Hepatocyte (in vitro differentiated cells): ENCODE results near the gene RASEF. TPM values are rescaled to one million over a fixed set of nuclear protein-coding genes. Genes with fewer than 3 reads are reported as not detected.

Experiments used
- DNase-seq: peaks from one replicate; pipeline ENCODE4 v3.0.0-alpha.2; 2016; ENCODE audit warnings: low spot score
- H2AFZ ChIP-seq: fragments of 200-600 bp; sonication (generic); 2 replicates; pipeline ENCODE4 v1.6.0; 2016; ENCODE audit warnings: antibody characterized with exemption, mild to moderate bottlenecking
- H3K27ac ChIP-seq: fragments of 200-600 bp; sonication (generic); 2 replicates; pipeline ENCODE4 v1.5.1; 2016; ENCODE audit warnings: mild to moderate bottlenecking
- H3K27me3 ChIP-seq: fragments of 200-600 bp; sonication (generic); 2 replicates; pipeline ENCODE4 v1.6.1; 2016
- H3K36me3 ChIP-seq: fragments of 200-600 bp; sonication (generic); replicated peaks from 2 replicates; pipeline ENCODE4 v1.5.1; 2016; ENCODE audit warnings: low read depth; ENCODE audit not compliant: insufficient read depth
- H3K4me1 ChIP-seq: fragments of 200-600 bp; sonication (generic); 2 replicates; pipeline ENCODE4 v1.5.1; 2016; ENCODE audit warnings: mild to moderate bottlenecking, moderate library complexity; ENCODE audit not compliant: insufficient read depth
- H3K4me2 ChIP-seq: fragments of 200-600 bp; sonication (generic); 2 replicates; pipeline ENCODE4 v1.6.0; 2016
- H3K4me3 ChIP-seq: fragments of 200-600 bp; sonication (generic); 2 replicates; pipeline ENCODE4 v1.5.1; 2016; ENCODE audit warnings: mild to moderate bottlenecking
- H3K79me2 ChIP-seq: fragments of 200-600 bp; sonication (generic); 2 replicates; pipeline ENCODE4 v1.6.0; 2017; ENCODE audit warnings: mild to moderate bottlenecking
- H3K9me2 ChIP-seq: fragments of 200-600 bp; sonication (generic); replicated peaks from 2 replicates; pipeline ENCODE4 v1.6.0; 2017; ENCODE audit warnings: mild to moderate bottlenecking; ENCODE audit not compliant: insufficient read depth
- H3K9me3 ChIP-seq: fragments of 200-600 bp; sonication (generic); 2 replicates; pipeline ENCODE4 v1.5.1; 2016; ENCODE audit warnings: low read depth, mild to moderate bottlenecking
- H4K20me1 ChIP-seq: fragments of 200-600 bp; sonication (generic); 2 replicates; pipeline ENCODE4 v1.6.0; 2016; ENCODE audit warnings: mild to moderate bottlenecking; ENCODE audit not compliant: insufficient read depth, poor library complexity, severe bottlenecking
- CTCF ChIP-seq: fragments of 200-600 bp; sonication (generic); IDR thresholded peaks from 2 replicates; pipeline ENCODE4 v1.5.1; 2016; ENCODE audit warnings: antibody characterized with exemption, mild to moderate bottlenecking; ENCODE audit not compliant: poor library complexity
- EZH2 ChIP-seq: fragments of 200-600 bp; sonication (generic); IDR thresholded peaks from 2 replicates; pipeline ENCODE4 v1.6.1; 2016; ENCODE audit warnings: antibody characterized with exemption, mild to moderate bottlenecking, borderline replicate concordance
- EZH2phosphoT487 ChIP-seq: fragments of 200-600 bp; sonication (generic); IDR thresholded peaks from one replicate; pipeline ENCODE4 v1.6.1; 2018; ENCODE audit warnings: antibody characterized with exemption, mild to moderate bottlenecking, low read depth, moderate library complexity; ENCODE audit not compliant: unreplicated experiment, severe bottlenecking
- WGBS: methylation state at CpG from one replicate; pipeline ENCODE4 v1.1.6; 2016; ENCODE audit warnings: low lambda C conversion rate; ENCODE audit errors: missing lambda C conversion rate; 5-methylcytosine and 5-hydroxymethylcytosine counted together
- polyA plus RNA-seq: library from polyadenylated mRNA; unstranded; fragments of >200 nt; fragmentation: Nextera tagmentation; extraction: Ambion mirVana; gene quantifications from 2 replicates; pipeline ENCODE4 v1.2.1, GENCODE V29; 2016
- total RNA-seq: library from RNA; depleted of rRNA; stranded (reverse); fragments of >200 nt; gene quantifications from 2 replicates; pipeline ENCODE4 v1.2.3, GENCODE V29; 2014

Gene RASEF
- total RNA-seq, result 18.1 and 18.9 TPM in 2 replicates
- 11.1 and 13.0 TPM in 2 replicates for polyA plus RNA-seq

- Histone ChIP-seq H4K20me1 (no peaks in the 10 kb centered on the region), H3K9me3 (no peaks in the 10 kb centered on the region), H3K79me2 (peaks cover 22% of the 10 kb centered on the region), H3K4me3 (peak within 1 kb of the TSS; percentile 55), H2AFZ (peak within 1 kb of the TSS; percentile 43), H3K4me2 (peak within 1 kb of the TSS; percentile 94), H3K36me3 (no peaks in the 10 kb centered on the region), H3K4me1 (peaks cover 6% of the 10 kb centered on the region), H3K9me2 (no peaks in the 10 kb centered on the region), H3K27me3 (peaks cover 9% of the 10 kb centered on the region), H3K27ac (peak within 1 kb of the TSS; percentile 94)
- WGBS, result 1% methylated on average over 70 of the region's 99 CpGs
- TF ChIP-seq EZH2, result peak; percentile 20
- peak; percentile 23 for TF ChIP-seq CTCF
- TF ChIP-seq EZH2phosphoT487, result no peak
- peak; percentile 85 for DNase-seq
These were observed at the start of gene RASEF for GRCh38 chr9:83062651-83063527. Gene RASEF, minus strand, starts transcription at chr9:83063142. Its CDS starts 275 bp downstream, at chr9:83062867.

GRCh38 chr9:83111169-83111568 is 48.2 kb upstream of the RASEF start:
- Histone ChIP-seq H3K36me3 (no peaks in the 10 kb centered on the region), H3K9me3 (no peaks in the 10 kb centered on the region), H3K27me3 (no peaks in the 10 kb centered on the region), H3K79me2 (no peaks in the 10 kb centered on the region), H2AFZ (no peak overlapping the region), H3K4me2 (no peak overlapping the region), H4K20me1 (no peaks in the 10 kb centered on the region), H3K9me2 (no peaks in the 10 kb centered on the region), H3K4me3 (no peak overlapping the region), H3K4me1 (no peaks in the 10 kb centered on the region), H3K27ac (no peak overlapping the region)
- DNase-seq, result no peak
- TF ChIP-seq EZH2 (no peak), CTCF (no peak), EZH2phosphoT487 (no peak)
- WGBS, result 95% methylated on average over 3 of the region's 3 CpGs

GRCh38 chr9:83109296-83109695 is 46.4 kb upstream of the RASEF start:
- H3K4me1 ChIP-seq, result no peaks in the 10 kb centered on the region
- H3K27me3 ChIP-seq, result no peaks in the 10 kb centered on the region
- H3K36me3 ChIP-seq, result no peaks in the 10 kb centered on the region
- H2AFZ ChIP-seq, result no peak overlapping the region
- 80% methylated on average over 3 of the region's 3 CpGs for WGBS
- H3K27ac ChIP-seq, result no peak overlapping the region
- H3K79me2 ChIP-seq, result no peaks in the 10 kb centered on the region
- H3K4me3 ChIP-seq, result no peak overlapping the region
- H3K9me3 ChIP-seq, result no peaks in the 10 kb centered on the region
- TF ChIP-seq EZH2phosphoT487 (no peak), EZH2 (no peak), CTCF (no peak)
- no peaks in the 10 kb centered on the region for H4K20me1 ChIP-seq
- no peaks in the 10 kb centered on the region for H3K9me2 ChIP-seq
- DNase-seq, result no peak
- no peak overlapping the region for H3K4me2 ChIP-seq
